GM23248 (cell line): ENCODE data around the gene FAM118A. TPM values are rescaled to one million over a fixed set of nuclear protein-coding genes. Genes with fewer than 3 reads are reported as not detected.
"Not testable (repeated sequence)": the region's sequence is repeated elsewhere in the genome, so short reads cannot be mapped to it uniquely, and the experiment has no call there.

Experiments used
- DNase-seq: peaks from one replicate; pipeline ENCODE4 v3.0.0-alpha.2; 2015
- H2AFZ ChIP-seq: fragments of 200-600 bp; sonication (generic); 2 replicates; pipeline ENCODE4 v1.6.1; 2016; ENCODE audit warnings: antibody characterized with exemption
- H3F3A ChIP-seq: fragments of 200-600 bp; sonication (generic); 2 replicates; pipeline ENCODE4 v1.6.1; 2016; ENCODE audit warnings: mild to moderate bottlenecking, antibody characterized with exemption, mixed run types; ENCODE audit not compliant: insufficient read depth
- H3K27ac ChIP-seq: fragments of 200-600 bp; sonication (generic); 2 replicates; pipeline ENCODE4 v1.5.1; 2016; ENCODE audit warnings: mild to moderate bottlenecking
- H3K27me3 ChIP-seq: fragments of 200-600 bp; sonication (generic); replicated peaks from 2 replicates; pipeline ENCODE4 v1.6.1; 2016; ENCODE audit warnings: mild to moderate bottlenecking; ENCODE audit not compliant: insufficient read depth
- H3K36me3 ChIP-seq: fragments of 200-600 bp; sonication (generic); 2 replicates; pipeline ENCODE4 v1.6.1; 2016; ENCODE audit warnings: low read depth, mild to moderate bottlenecking
- H3K4me1 ChIP-seq: fragments of 200-600 bp; sonication (generic); 2 replicates; pipeline ENCODE4 v1.6.1; 2016; ENCODE audit warnings: mild to moderate bottlenecking; ENCODE audit not compliant: insufficient read depth
- H3K4me2 ChIP-seq: fragments of 200-600 bp; sonication (generic); one replicate; pipeline ENCODE4 v1.6.1; 2016; ENCODE audit warnings: mild to moderate bottlenecking; ENCODE audit not compliant: unreplicated experiment
- H3K4me3 ChIP-seq: fragments of 200-600 bp; sonication (generic); 2 replicates; pipeline ENCODE4 v1.5.1; 2016; ENCODE audit warnings: mild to moderate bottlenecking
- H3K79me2 ChIP-seq: fragments of 200-600 bp; sonication (generic); 2 replicates; pipeline ENCODE4 v1.6.1; 2016; ENCODE audit warnings: mild to moderate bottlenecking; ENCODE audit not compliant: insufficient read depth
- H3K9ac ChIP-seq: fragments of 200-600 bp; sonication (generic); 2 replicates; pipeline ENCODE4 v1.6.1; 2016; ENCODE audit warnings: mild to moderate bottlenecking
- H3K9me2 ChIP-seq: fragments of 200-600 bp; sonication (generic); 2 replicates; pipeline ENCODE4 v1.6.1; 2016; ENCODE audit warnings: mixed run types, mild to moderate bottlenecking, moderate library complexity; ENCODE audit not compliant: insufficient read depth
- H3K9me3 ChIP-seq: fragments of 200-600 bp; sonication (generic); one replicate; pipeline ENCODE4 v1.6.1; 2017; ENCODE audit warnings: low read depth
- H4K20me1 ChIP-seq: fragments of 200-600 bp; sonication (generic); 2 replicates; pipeline ENCODE4 v1.6.0; 2016; ENCODE audit not compliant: insufficient read depth
- EZH2 ChIP-seq: fragments of 200-600 bp; sonication (generic); IDR thresholded peaks from 2 replicates; pipeline ENCODE4 v1.6.1; 2018; ENCODE audit warnings: antibody characterized with exemption, mild to moderate bottlenecking; ENCODE audit not compliant: insufficient read depth, poor library complexity, severe bottlenecking
- EZH2phosphoT487 ChIP-seq: fragments of 200-600 bp; sonication (generic); IDR thresholded peaks from 2 replicates; pipeline ENCODE4 v1.6.1; 2018; ENCODE audit warnings: antibody characterized with exemption, moderate library complexity, mild to moderate bottlenecking, low read depth; ENCODE audit not compliant: insufficient read depth
- WGBS, 2 experiments: methylation state at CpG; one replicate each; pipeline ENCODE4 v1.1.6; 2015 to 2017; ENCODE audit warnings: low lambda C conversion rate in 2 of 2, low coverage in 1 of 2; ENCODE audit errors: missing lambda C conversion rate in 2 of 2; 5-methylcytosine and 5-hydroxymethylcytosine counted together
- in situ Hi-C: fragments of 300-500 bp; cut with MboI; formaldehyde crosslinking; loops from 2 replicates; pipeline ENCODE4 v1.15.0; 2020
- polyA plus RNA-seq: library from polyadenylated mRNA; unstranded; fragments of >200 nt; fragmentation: Nextera tagmentation; extraction: Ambion mirVana; gene quantifications from 2 replicates; pipeline ENCODE4 v1.2.1, GENCODE V29; 2016
- total RNA-seq: library from RNA; depleted of rRNA; stranded (reverse); fragments of >200 nt; shearing (Covaris generic); gene quantifications from 2 replicates; pipeline ENCODE4 v1.2.3, GENCODE V29; 2014

Gene FAM118A
- total and polyA plus RNA-seq, 2 experiments from 2014 or later = 8.5 to 11.1 TPM

- no peak for DNase-seq
- no peak overlapping the region for H3K4me3 ChIP-seq
- H4K20me1 ChIP-seq = no peaks in the 10 kb centered on the region
- H3K9me3 ChIP-seq = no peaks in the 10 kb centered on the region
- no peaks in the 10 kb centered on the region for H3K9me2 ChIP-seq
- no peak overlapping the region for H3K4me2 ChIP-seq
- no peak overlapping the region for H2AFZ ChIP-seq
- H3K27ac ChIP-seq = no peak overlapping the region
- H3K36me3 ChIP-seq = no peaks in the 10 kb centered on the region
- H3K4me1 ChIP-seq = no peaks in the 10 kb centered on the region
- 62 to 64% methylated on average over 22 to 23 of the region's 23 CpGs for WGBS, 2 experiments
- TF ChIP-seq EZH2phosphoT487 (no peak), EZH2 (no peak)
- no peaks in the 10 kb centered on the region for H3F3A ChIP-seq
- in situ Hi-C loops = no loop called here
- H3K79me2 ChIP-seq = no peaks in the 10 kb centered on the region
- H3K27me3 ChIP-seq = no peaks in the 10 kb centered on the region
- H3K9ac ChIP-seq = no peak overlapping the region
These were observed 16.8 kb upstream of the FAM118A start for GRCh38 chr22:45292731-45293442.

DNA sequence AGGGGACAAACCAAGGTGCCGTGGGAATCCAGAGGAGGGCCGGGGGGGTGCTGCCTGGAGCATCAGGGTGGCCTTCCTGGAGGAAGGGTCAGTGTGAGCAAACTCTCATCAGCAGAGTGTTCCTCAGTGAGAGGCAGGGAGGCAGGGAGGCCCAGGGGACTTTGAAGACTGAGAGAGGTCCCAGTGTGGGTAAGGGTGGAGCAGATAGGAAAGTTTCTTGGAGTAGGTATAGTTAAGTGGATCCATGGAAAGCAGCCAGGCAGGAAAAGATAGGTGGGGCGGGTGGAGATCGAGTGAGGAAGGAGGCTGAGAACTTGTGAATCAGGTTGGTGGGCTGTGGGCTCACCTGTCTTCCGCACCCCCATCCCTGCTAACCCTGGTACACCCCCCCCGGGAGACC lies 15.7 kb upstream of the FAM118A start:
- in situ Hi-C loops = no loop called here
- Histone ChIP-seq H3K36me3 (no peaks in the 10 kb centered on the region), H3K9me2 (no peaks in the 10 kb centered on the region), H3K9me3 (no peaks in the 10 kb centered on the region), H4K20me1 (no peaks in the 10 kb centered on the region), H3K4me1 (no peaks in the 10 kb centered on the region), H3K4me3 (no peak overlapping the region), H3K9ac (no peak overlapping the region), H2AFZ (no peak overlapping the region), H3K79me2 (no peaks in the 10 kb centered on the region), H3F3A (no peaks in the 10 kb centered on the region), H3K27me3 (no peaks in the 10 kb centered on the region), H3K4me2 (no peak overlapping the region), H3K27ac (no peak overlapping the region)
- TF ChIP-seq EZH2phosphoT487 (no peak), EZH2 (no peak)
- WGBS, 2 experiments = 76 to 83% methylated on average over 5 to 6 of the region's 6 CpGs
- no peak for DNase-seq

GRCh38 chr22:45295004-45295403 lies 14.7 kb upstream of the FAM118A start:
- H2AFZ ChIP-seq, H3K4me2 ChIP-seq, H3K36me3 ChIP-seq, H3K79me2 ChIP-seq, in situ Hi-C loops, H3K27me3 ChIP-seq, DNase-seq, H3K27ac ChIP-seq, H3K9ac ChIP-seq, H4K20me1 ChIP-seq, H3K4me3 ChIP-seq, H3K4me1 ChIP-seq, H3K9me2 ChIP-seq, H3K9me3 ChIP-seq, H3F3A ChIP-seq: not testable (repeated sequence)
- WGBS, 2 experiments = 77 to 79% methylated on average over 6 of the region's 6 CpGs

- WGBS, 2 experiments = 69 to 70% methylated on average over 9 of the region's 9 CpGs
These were observed 14.2 kb upstream of the FAM118A start for GRCh38 chr22:45295492-45295891.

More at GRCh38 chr22:45295492-45295891, 14.2 kb upstream of the FAM118A start:
- H3K4me1 ChIP-seq = no peaks in the 10 kb centered on the region
- H3K27me3 ChIP-seq = no peaks in the 10 kb centered on the region
- no peak for TF ChIP-seq EZH2
- no peak for TF ChIP-seq EZH2phosphoT487
- H3K27ac ChIP-seq = no peak overlapping the region
- no peak overlapping the region for H2AFZ ChIP-seq
- in situ Hi-C loops = no loop called here
- no peak for DNase-seq
- H3K9me2 ChIP-seq = no peaks in the 10 kb centered on the region
- no peaks in the 10 kb centered on the region for H3F3A ChIP-seq
- no peaks in the 10 kb centered on the region for H3K79me2 ChIP-seq
- no peaks in the 10 kb centered on the region for H4K20me1 ChIP-seq
- H3K36me3 ChIP-seq = no peaks in the 10 kb centered on the region
- no peak overlapping the region for H3K4me2 ChIP-seq
- no peak overlapping the region for H3K4me3 ChIP-seq
- no peaks in the 10 kb centered on the region for H3K9me3 ChIP-seq
- H3K9ac ChIP-seq = no peak overlapping the region
